Activated B cell treated with CpG ODN at 0.5 μM for 24 hours (primary cell): Measurements from ENCODE around the gene EFS. TPM values are rescaled to one million over a fixed set of nuclear protein-coding genes. Genes with fewer than 3 reads are reported as not detected.

ENCODE experiments used
- ATAC-seq: fragments of 200-7000 bp; cut with Tn5 transposase; one replicate; pipeline ENCODE4 v1.10.0; 2021; ENCODE audit warnings: low read depth, mild to moderate bottlenecking, moderate library complexity
- CTCF ChIA-PET: fragments of 350-600 bp; sonication (Branson Sonifier 250); formaldehyde crosslinking; loops from one replicate; lab custom pipeline; 2021; ENCODE audit warnings: antibody characterized with exemption; lab: Charles Lee
- POLR2A ChIA-PET: fragments of 350-600 bp; sonication (Branson Sonifier 250); formaldehyde crosslinking; loops from one replicate; lab custom pipeline; 2021; ENCODE audit warnings: antibody characterized with exemption; lab: Charles Lee
- DNase-seq: peaks from one replicate; pipeline ENCODE4 v3.0.0; 2022
- H3K27ac Mint-ChIP-seq: one replicate; pipeline ENCODE4 v1.8.0; 2020; ENCODE audit warnings: mixed read lengths
- H3K27me3 Mint-ChIP-seq: one replicate; pipeline ENCODE4 v1.8.0; 2021; ENCODE audit warnings: mixed read lengths
- H3K36me3 Mint-ChIP-seq: one replicate; pipeline ENCODE4 v1.8.0; 2021; ENCODE audit warnings: low read depth, mixed read lengths
- H3K4me1 Mint-ChIP-seq: one replicate; pipeline ENCODE4 v1.8.0; 2021; ENCODE audit warnings: mixed read lengths
- H3K4me3 Mint-ChIP-seq: one replicate; pipeline ENCODE4 v1.8.0; 2020; ENCODE audit warnings: mild to moderate bottlenecking, mixed read lengths
- H3K9me3 Mint-ChIP-seq: one replicate; pipeline ENCODE4 v1.8.0; 2020; ENCODE audit warnings: mixed read lengths
- intact Hi-C: fragments of 100-400 bp; cut with micrococcal nuclease; formaldehyde crosslinking; loops from one replicate; pipeline ENCODE4 v1.15.1; 2024
- total RNA-seq: library from RNA; stranded (reverse); gene quantifications from 2 replicates; pipeline ENCODE4 v1.2.3, GENCODE V29; 2022
- TF ChIP-seq, protein P1 (sequence below): fragments of 200-600 bp; IDR thresholded peaks from one replicate; pipeline ENCODE4 v1.8.0; 2022; ENCODE audit warnings: antibody characterized with exemption, mild to moderate bottlenecking

Gene EFS
- total RNA-seq, 1 donor from 2014 or later, result not detected

DNA sequence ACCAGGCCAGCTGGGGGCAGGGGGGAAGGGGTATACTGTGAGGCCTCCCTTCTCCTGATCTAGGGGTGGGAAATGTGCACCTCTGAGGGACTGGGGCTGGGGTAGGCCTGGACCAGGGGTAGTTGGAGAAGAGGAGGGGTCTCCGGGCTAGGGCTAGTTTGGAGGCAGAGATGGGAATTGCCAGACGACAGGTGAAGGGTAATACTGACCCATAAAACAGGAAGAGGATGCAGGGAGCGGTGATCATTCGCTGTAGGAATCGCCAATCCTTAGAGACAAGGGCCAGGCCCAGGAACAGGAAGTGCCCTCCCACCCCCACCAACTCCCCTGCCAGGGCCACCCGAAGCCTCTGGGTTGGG lies 16.7 kb downstream of the EFS start:
- POLR2A ChIA-PET, result no interaction called here

DNA sequence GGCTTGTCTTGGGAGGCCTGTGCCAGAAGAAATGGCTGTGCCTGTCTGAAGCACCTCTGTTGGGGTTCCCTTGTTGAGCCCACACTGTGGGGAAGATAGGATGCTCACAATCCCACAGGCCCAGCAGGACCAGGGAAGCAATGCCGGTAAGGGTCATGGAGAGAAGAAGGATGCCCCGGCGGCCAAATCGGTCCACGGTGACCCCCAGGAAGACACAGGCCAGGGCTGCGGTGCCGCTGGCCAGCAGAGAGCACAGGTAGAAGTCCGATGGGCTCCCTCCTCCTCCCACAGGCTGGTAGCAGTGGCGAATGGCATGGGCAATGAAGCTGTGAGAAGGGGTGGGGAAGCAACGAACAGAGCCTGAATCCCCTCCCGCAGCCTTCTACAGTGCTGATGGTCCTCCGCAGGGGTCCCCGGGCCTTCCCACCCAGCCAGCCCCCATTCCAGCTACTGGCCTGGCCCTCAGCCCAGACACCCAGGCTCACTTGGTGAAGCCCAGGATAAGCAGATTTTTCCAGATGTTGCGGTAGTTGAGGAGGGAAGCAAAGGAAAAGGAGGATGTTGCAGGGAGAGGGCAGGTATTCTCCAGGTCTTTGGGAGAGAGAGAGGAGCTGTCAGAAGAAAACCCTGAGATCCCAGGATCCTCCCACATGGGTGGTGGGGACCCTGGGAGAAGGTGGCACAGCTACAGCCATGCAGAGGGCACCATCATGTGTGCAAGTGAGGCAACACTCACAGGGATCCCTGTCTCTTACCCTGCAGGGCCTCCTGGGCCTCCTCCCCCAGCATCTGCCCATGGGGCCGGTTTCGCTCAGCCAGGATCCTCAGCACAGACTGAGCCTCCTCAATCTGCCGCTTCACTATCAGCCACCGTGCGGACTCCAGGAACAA lies 17.3 kb downstream of the EFS start:
- Mint-ChIP-seq H3K4me1 (peaks cover 5% of the 10 kb centered on the region), H3K9me3 (no peaks in the 10 kb centered on the region), H3K27me3 (peaks cover 40% of the 10 kb centered on the region), H3K36me3 (no peaks in the 10 kb centered on the region), H3K4me3 (no peak overlapping the region), H3K27ac (no peak overlapping the region)
- POLR2A ChIA-PET, result no interaction called here
- intact Hi-C loops, result no loop called here
- TF ChIP-seq, protein P1, sequence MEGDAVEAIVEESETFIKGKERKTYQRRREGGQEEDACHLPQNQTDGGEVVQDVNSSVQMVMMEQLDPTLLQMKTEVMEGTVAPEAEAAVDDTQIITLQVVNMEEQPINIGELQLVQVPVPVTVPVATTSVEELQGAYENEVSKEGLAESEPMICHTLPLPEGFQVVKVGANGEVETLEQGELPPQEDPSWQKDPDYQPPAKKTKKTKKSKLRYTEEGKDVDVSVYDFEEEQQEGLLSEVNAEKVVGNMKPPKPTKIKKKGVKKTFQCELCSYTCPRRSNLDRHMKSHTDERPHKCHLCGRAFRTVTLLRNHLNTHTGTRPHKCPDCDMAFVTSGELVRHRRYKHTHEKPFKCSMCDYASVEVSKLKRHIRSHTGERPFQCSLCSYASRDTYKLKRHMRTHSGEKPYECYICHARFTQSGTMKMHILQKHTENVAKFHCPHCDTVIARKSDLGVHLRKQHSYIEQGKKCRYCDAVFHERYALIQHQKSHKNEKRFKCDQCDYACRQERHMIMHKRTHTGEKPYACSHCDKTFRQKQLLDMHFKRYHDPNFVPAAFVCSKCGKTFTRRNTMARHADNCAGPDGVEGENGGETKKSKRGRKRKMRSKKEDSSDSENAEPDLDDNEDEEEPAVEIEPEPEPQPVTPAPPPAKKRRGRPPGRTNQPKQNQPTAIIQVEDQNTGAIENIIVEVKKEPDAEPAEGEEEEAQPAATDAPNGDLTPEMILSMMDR, result no peak
- DNase-seq (no peak), ATAC-seq (no peak)
- CTCF ChIA-PET, result no interaction called here

More for the DNA sequence above, 16.7 kb downstream of the EFS start:
- intact Hi-C loops, result no loop called here
- no peak overlapping the region for H3K4me3 Mint-ChIP-seq
- TF ChIP-seq, protein P1, result no peak
- no peak overlapping the region for H3K27ac Mint-ChIP-seq
- CTCF ChIA-PET, result no interaction called here
- peaks cover 9% of the 10 kb centered on the region for H3K4me1 Mint-ChIP-seq
- peaks cover 43% of the 10 kb centered on the region for H3K27me3 Mint-ChIP-seq
- ATAC-seq (no peak), DNase-seq (no peak)
- H3K36me3 Mint-ChIP-seq, result no peaks in the 10 kb centered on the region
- no peaks in the 10 kb centered on the region for H3K9me3 Mint-ChIP-seq

DNA sequence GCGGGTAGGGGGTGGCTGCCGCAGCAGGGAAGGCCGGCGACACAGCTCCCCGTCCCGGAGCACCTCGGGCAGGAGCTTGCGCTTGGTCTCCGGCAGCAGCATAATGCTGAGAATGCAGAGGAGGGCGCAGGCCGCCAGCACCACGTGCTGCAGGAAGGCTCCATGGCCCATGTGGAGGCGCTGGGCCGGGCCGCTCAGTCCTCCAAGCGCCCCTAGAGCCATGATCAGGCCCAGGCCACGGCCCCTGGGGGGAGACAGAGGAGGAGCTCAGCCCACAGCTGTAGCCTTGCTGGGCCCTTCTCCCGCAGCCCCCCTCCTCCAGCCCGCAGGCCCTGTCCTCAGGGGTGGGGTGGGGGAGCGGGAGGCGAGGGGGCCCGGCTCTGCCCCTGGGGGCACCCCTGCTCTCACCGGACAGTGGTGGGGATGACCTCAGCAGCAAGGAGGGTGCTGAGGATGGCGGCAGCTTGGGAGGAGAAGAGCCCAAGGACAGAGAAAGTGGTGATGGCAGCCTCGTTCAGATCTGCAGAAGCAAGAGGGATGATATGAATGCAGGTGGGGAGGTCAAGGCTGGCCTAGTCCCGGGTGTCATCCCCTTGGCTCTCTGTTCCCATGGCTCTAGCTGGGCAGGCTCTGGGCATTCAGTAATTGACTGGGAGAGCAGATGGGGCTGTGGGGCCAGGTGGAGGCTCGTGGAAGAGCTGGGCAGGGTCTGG lies 18.1 kb downstream of the EFS start:
- Mint-ChIP-seq H3K27me3 (peaks cover 41% of the 10 kb centered on the region), H3K36me3 (no peaks in the 10 kb centered on the region), H3K9me3 (no peaks in the 10 kb centered on the region), H3K4me3 (no peak overlapping the region), H3K4me1 (peaks cover 4% of the 10 kb centered on the region), H3K27ac (no peak overlapping the region)
- TF ChIP-seq, protein P1, result no peak
- ChIA-PET POLR2A (no interaction called here), CTCF (no interaction called here)
- intact Hi-C loops, result no loop called here
- no peak for DNase-seq
- ATAC-seq, result no peak

DNA sequence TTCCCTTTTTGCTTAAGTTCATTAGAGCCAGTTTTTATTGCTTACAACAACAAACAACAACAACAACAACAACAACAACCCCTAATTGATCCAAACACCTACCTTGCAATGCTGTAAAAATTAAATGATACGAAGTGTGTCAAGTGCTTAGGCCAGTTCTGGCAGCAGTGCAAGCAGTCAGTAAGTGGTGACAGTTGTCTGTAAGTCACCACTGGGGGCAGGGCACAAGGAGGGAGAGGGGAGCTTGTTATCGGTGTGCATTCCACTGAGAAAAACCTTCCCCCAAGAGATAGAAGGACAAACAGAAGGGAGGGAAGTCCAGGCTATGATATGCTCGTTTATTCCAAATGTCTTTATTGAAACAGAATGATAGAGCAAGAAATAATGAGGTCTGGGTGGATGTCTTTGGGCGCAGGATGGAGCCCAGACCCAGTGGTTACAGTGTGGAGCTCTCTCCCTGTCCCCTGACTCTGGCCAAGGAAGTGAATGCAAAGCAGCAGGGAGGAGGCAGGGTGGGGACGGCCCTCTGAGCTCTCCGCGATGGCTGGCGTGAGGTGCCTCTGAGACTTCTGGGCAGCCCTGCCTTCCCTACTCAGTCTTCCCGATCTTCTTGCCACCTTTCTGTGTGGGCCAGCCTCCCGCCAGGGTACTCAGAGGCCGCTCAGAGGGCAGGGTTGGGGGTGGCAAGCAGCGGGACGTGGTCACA lies 18.8 kb downstream of the EFS start:
- Mint-ChIP-seq H3K27ac (no peak overlapping the region), H3K4me1 (peaks cover 2% of the 10 kb centered on the region), H3K36me3 (no peaks in the 10 kb centered on the region), H3K9me3 (no peaks in the 10 kb centered on the region), H3K27me3 (peaks cover 38% of the 10 kb centered on the region), H3K4me3 (no peak overlapping the region)
- TF ChIP-seq, protein P1, result no peak
- intact Hi-C loops, result no loop called here
- ChIA-PET CTCF (no interaction called here), POLR2A (no interaction called here)
- DNase-seq (no peak), ATAC-seq (no peak)

DNA sequence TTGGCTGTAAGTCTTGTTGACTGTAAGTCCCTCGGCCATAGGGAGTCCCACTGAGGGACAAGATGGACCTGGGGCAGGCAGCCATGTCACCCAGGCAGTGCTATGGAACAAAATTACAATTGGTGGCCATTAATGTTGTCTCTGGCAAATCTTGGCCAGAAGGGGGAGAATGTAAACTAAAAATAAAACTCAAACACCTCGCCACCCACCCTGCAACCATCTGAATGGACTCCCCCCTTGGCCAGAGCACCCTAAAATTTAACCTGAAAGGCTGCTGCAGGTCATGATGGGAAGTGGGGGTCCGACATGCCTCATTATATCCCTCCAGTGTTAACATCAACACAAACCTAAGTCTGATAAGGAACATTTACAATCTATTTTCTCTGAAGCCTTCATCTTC lies 20.5 kb downstream of the EFS start:
- Mint-ChIP-seq H3K9me3 (peaks cover 6% of the 10 kb centered on the region), H3K4me1 (no peaks in the 10 kb centered on the region), H3K27ac (no peak overlapping the region), H3K27me3 (peaks cover 26% of the 10 kb centered on the region), H3K36me3 (peaks cover 2% of the 10 kb centered on the region), H3K4me3 (no peak overlapping the region)
- TF ChIP-seq, protein P1, result no peak
- ATAC-seq (no peak), DNase-seq (no peak)
- intact Hi-C loops, result no loop called here
- ChIA-PET POLR2A (no interaction called here), CTCF (no interaction called here)
